Measurements from ENCODE around the gene ADAMTS4. TPM values are rescaled to one million over a fixed set of nuclear protein-coding genes. Genes with fewer than 3 reads are reported as not detected.

ADAMTS4 gene
- total and polyA plus RNA-seq, 9 of the 15 experiments (the other 6 are each of a cell fraction or from before 2014, with no cell fraction given), result 0.07 to 3.7 (median 0.41) TPM

DNA sequence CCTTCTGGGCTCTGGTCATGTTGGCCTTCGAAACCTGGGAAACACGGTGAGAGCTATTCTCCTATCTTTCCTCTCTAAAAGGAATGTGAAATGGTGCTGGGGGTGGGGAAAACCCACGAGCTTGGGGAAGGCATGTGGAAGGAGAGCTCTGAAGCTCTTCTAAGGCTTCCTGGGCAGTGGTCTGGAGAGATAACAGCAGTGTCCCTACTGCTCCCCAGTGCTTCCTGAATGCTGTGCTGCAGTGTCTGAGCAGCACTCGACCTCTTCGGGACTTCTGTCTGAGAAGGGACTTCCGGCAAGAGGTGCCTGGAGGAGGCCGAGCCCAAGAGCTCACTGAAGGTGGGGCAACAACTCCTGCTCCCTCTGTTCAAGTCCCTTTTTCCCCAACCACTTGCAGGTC lies 36.8 kb downstream of the ADAMTS4 start (continued):
- no peak for TF ChIP-seq GTF3C2 (IDR thresholded peaks at IDR 0.05; ENCODE audit: borderline replicate concordance, extremely low read depth, insufficient read length)
- TF ChIP-seq ZNF778 (CRISPR knock-in tag; IDR thresholded peaks at IDR 0.05), result no peak
- TF ChIP-seq ZNF583 (CRISPR knock-in tag; IDR thresholded peaks at IDR 0.05), result 0 out of 2 replicates have a peak, but pooled peaks have one; percentile 28
- TF ChIP-seq KAT8 (IDR thresholded peaks at IDR 0.05; ENCODE audit: low read depth), result no peak
- no peak for TF ChIP-seq ZC3H4 (CRISPR knock-in tag; IDR thresholded peaks at IDR 0.05; ENCODE audit: borderline replicate concordance)
- no peak for TF ChIP-seq NFE2 (IDR thresholded peaks at IDR 0.05; ENCODE audit: low read depth)
- no peak for TF ChIP-seq MTA1 (IDR thresholded peaks at IDR 0.05; ENCODE audit: borderline replicate concordance)
- TF ChIP-seq, protein P1, sequence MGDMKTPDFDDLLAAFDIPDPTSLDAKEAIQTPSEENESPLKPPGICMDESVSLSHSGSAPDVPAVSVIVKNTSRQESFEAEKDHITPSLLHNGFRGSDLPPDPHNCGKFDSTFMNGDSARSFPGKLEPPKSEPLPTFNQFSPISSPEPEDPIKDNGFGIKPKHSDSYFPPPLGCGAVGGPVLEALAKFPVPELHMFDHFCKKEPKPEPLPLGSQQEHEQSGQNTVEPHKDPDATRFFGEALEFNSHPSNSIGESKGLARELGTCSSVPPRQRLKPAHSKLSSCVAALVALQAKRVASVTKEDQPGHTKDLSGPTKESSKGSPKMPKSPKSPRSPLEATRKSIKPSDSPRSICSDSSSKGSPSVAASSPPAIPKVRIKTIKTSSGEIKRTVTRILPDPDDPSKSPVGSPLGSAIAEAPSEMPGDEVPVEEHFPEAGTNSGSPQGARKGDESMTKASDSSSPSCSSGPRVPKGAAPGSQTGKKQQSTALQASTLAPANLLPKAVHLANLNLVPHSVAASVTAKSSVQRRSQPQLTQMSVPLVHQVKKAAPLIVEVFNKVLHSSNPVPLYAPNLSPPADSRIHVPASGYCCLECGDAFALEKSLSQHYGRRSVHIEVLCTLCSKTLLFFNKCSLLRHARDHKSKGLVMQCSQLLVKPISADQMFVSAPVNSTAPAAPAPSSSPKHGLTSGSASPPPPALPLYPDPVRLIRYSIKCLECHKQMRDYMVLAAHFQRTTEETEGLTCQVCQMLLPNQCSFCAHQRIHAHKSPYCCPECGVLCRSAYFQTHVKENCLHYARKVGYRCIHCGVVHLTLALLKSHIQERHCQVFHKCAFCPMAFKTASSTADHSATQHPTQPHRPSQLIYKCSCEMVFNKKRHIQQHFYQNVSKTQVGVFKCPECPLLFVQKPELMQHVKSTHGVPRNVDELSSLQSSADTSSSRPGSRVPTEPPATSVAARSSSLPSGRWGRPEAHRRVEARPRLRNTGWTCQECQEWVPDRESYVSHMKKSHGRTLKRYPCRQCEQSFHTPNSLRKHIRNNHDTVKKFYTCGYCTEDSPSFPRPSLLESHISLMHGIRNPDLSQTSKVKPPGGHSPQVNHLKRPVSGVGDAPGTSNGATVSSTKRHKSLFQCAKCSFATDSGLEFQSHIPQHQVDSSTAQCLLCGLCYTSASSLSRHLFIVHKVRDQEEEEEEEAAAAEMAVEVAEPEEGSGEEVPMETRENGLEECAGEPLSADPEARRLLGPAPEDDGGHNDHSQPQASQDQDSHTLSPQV (IDR thresholded peaks at IDR 0.05), result peak; percentile 89
- no peak for TF ChIP-seq NFATC3 (IDR thresholded peaks at IDR 0.05)
- TF ChIP-seq JUN (IDR thresholded peaks at IDR 0.05; ENCODE audit: borderline replicate concordance, low read depth, low read length), result no peak
- no peak for TF ChIP-seq JUN (CRISPR knock-in tag; IDR thresholded peaks at IDR 0.05; ENCODE audit: borderline replicate concordance)
- no peak for TF ChIP-seq ELF4 (CRISPR knock-in tag; IDR thresholded peaks at IDR 0.05)
- TF ChIP-seq CEBPG (CRISPR knock-in tag; IDR thresholded peaks at IDR 0.05), result no peak
- no peak for TF ChIP-seq CEBPG (tag; conservative IDR thresholded peaks at IDR 0.05 in 1 of 2, IDR thresholded peaks at IDR 0.05 in 1 of 2)
- no peak for TF ChIP-seq ZNF780A (CRISPR knock-in tag; IDR thresholded peaks at IDR 0.05)
- TF ChIP-seq, protein P2, sequence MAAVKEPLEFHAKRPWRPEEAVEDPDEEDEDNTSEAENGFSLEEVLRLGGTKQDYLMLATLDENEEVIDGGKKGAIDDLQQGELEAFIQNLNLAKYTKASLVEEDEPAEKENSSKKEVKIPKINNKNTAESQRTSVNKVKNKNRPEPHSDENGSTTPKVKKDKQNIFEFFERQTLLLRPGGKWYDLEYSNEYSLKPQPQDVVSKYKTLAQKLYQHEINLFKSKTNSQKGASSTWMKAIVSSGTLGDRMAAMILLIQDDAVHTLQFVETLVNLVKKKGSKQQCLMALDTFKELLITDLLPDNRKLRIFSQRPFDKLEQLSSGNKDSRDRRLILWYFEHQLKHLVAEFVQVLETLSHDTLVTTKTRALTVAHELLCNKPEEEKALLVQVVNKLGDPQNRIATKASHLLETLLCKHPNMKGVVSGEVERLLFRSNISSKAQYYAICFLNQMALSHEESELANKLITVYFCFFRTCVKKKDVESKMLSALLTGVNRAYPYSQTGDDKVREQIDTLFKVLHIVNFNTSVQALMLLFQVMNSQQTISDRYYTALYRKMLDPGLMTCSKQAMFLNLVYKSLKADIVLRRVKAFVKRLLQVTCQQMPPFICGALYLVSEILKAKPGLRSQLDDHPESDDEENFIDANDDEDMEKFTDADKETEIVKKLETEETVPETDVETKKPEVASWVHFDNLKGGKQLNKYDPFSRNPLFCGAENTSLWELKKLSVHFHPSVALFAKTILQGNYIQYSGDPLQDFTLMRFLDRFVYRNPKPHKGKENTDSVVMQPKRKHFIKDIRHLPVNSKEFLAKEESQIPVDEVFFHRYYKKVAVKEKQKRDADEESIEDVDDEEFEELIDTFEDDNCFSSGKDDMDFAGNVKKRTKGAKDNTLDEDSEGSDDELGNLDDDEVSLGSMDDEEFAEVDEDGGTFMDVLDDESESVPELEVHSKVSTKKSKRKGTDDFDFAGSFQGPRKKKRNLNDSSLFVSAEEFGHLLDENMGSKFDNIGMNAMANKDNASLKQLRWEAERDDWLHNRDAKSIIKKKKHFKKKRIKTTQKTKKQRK (IDR thresholded peaks at IDR 0.05; ENCODE audit: borderline replicate concordance, low read depth, low read length), result no peak
- TF ChIP-seq KAT2B (IDR thresholded peaks at IDR 0.05; ENCODE audit: low read depth, low read length), result no peak
- peak; percentile 62; the same call in 1 of the 2 replicates for TF ChIP-seq POLR2A (conservative IDR thresholded peaks at IDR 0.05)
- no peak for TF ChIP-seq JUNB (CRISPR knock-in tag; conservative IDR thresholded peaks at IDR 0.05)
- TF ChIP-seq CXXC5 (CRISPR knock-in tag; IDR thresholded peaks at IDR 0.05), result peak; percentile 55
- TF ChIP-seq CBFA2T2 (conservative IDR thresholded peaks at IDR 0.05), result 0 out of 2 replicates have a peak, but pooled peaks have one; percentile 14
